BE2C (cell line): ENCODE measurements around the gene RNF39.

Experiments used
- DNase-seq: peaks from one replicate; pipeline ENCODE4 v3.0.0-alpha.2; 2020
- H3K27me3 ChIP-seq: fragments of 250-450 bp; sonication (Bioruptor Pico); 2 replicates; pipeline ENCODE4 v1.5.1; 2020; ENCODE audit warnings: mild to moderate bottlenecking
- H3K36me3 ChIP-seq: fragments of 250-450 bp; sonication (Bioruptor Pico); 2 replicates; pipeline ENCODE4 v1.5.1; 2020; ENCODE audit warnings: mild to moderate bottlenecking
- H3K4me1 ChIP-seq: fragments of 250-450 bp; sonication (Bioruptor Pico); 2 replicates; pipeline ENCODE4 v1.5.1; 2020
- H3K4me3 ChIP-seq: 2 replicates; pipeline ENCODE4 v1.5.1; 2011; ENCODE audit warnings: low read depth, low read length
- H3K9me3 ChIP-seq: fragments of 250-450 bp; sonication (Bioruptor Pico); 2 replicates; pipeline ENCODE4 v1.5.1; 2020
- CTCF ChIP-seq: IDR thresholded peaks from 2 replicates; pipeline ENCODE4 v1.5.1; 2012; ENCODE audit warnings: mild to moderate bottlenecking, low read depth, low read length

RNF39 gene

DNA sequence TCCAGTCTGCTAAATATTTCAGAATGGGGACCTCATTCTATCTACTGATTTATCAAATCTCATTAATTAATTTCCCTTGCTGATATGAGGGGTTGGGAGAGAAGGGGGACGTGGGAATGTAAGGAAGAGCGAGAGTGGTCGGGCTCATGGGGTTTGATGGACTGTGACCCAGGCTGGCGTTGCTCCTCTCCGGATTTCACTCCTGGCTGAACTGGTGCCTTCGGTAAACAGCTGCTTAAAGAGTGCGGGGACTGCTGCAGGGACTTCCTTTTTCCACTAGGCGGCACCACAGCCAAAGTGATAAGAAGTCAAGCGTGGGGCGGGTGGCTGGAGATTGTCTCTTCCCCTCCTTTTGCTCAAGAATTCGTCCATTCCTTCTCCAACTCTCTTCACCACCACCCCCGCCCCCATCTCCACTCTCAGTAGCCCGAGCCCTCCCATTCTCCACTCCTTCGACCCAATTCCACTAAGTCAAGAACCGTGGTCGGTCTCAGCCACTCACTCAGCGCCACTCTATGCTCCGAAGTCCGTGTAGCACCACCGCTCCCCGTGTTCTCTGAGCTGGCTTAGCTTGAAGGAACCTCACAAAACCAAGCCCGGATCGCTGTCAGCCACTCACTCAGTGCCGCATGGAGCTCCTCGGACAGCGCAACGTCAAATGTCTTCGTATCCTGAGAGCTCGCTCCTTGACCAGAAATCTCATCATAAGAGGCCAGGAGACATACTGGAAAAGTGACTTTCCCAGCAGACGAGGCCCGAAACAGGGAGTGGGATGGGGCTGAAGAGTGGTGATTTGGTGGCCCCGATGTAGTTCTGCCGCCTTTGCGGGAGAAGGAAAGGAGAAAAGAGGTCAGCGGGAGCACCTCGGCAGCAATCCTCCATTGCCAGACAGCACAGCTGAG, 27.7 kb upstream of the RNF39 start:
- peak; percentile 86 for TF ChIP-seq CTCF
- peaks cover 62% of the 10 kb centered on the region for H3K27me3 ChIP-seq
- H3K4me3 ChIP-seq: peak overlapping the region; percentile 60
- H3K4me1 ChIP-seq: peaks cover 4% of the 10 kb centered on the region; the same call in 1 of the 2 replicates
- H3K36me3 ChIP-seq: no peaks in the 10 kb centered on the region
- no peaks in the 10 kb centered on the region for H3K9me3 ChIP-seq
- DNase-seq: peak; percentile 79

- H3K36me3 ChIP-seq: no peaks in the 10 kb centered on the region
- H3K4me1 ChIP-seq: peaks cover 4% of the 10 kb centered on the region; the same call in 1 of the 2 replicates
- H3K4me3 ChIP-seq: peak overlapping the region; percentile 42
- no peaks in the 10 kb centered on the region for H3K9me3 ChIP-seq
- TF ChIP-seq CTCF: no peak
- H3K27me3 ChIP-seq: peaks cover 69% of the 10 kb centered on the region
- no peak for DNase-seq
These were observed 26.9 kb upstream of the RNF39 start for GRCh38 chr6:30102414-30102969.

- DNase-seq: peak; percentile 89
- TF ChIP-seq CTCF: no peak
These were observed 26.2 kb upstream of the RNF39 start for GRCh38 chr6:30101444-30102413.

GRCh38 chr6:30100585-30101443, 25.2 kb upstream of the RNF39 start:
- Histone ChIP-seq H3K27me3 (peaks cover 79% of the 10 kb centered on the region), H3K4me3 (no peak overlapping the region), H3K36me3 (no peaks in the 10 kb centered on the region), H3K4me1 (peaks cover 4% of the 10 kb centered on the region; the same call in 1 of the 2 replicates), H3K9me3 (no peaks in the 10 kb centered on the region)
- no peak for DNase-seq
- no peak for TF ChIP-seq CTCF

More at GRCh38 chr6:30101444-30102413, 26.2 kb upstream of the RNF39 start:
- H3K9me3 ChIP-seq: no peaks in the 10 kb centered on the region
- H3K4me3 ChIP-seq: peak overlapping the region; percentile 42
- peaks cover 4% of the 10 kb centered on the region; the same call in 1 of the 2 replicates for H3K4me1 ChIP-seq
- peaks cover 77% of the 10 kb centered on the region for H3K27me3 ChIP-seq
- H3K36me3 ChIP-seq: no peaks in the 10 kb centered on the region

DNA sequence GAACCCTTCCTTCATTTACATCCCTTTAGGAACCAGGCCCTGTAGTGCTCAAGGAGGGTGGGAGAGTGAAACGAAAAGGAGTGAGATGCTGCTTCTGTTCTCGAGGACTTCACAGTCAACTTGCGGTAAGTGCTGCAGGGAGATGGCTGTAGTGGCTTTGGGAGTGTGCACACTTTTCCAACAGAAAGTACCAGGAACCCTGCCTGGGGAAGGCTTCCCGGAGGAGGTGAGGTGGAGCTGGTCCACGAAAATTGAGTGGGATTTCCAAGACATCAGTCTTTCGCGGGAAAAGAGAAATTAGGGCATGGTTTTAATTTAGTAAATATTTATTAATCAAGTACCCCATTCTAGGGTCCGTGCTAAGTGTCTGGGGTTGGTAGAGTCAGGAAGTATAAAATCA, 24.6 kb upstream of the RNF39 start:
- no peak overlapping the region for H3K4me3 ChIP-seq
- DNase-seq: no peak
- peaks cover 82% of the 10 kb centered on the region for H3K27me3 ChIP-seq
- H3K36me3 ChIP-seq: no peaks in the 10 kb centered on the region
- TF ChIP-seq CTCF: no peak
- no peaks in the 10 kb centered on the region for H3K9me3 ChIP-seq
- H3K4me1 ChIP-seq: peaks cover 4% of the 10 kb centered on the region; the same call in 1 of the 2 replicates
